NCI-H1417 treated with DMSO at 0.1 percent for 48 hours (cell line): ENCODE measurements around the gene TRIM44.

Experiments
- DNase-seq: peaks from one replicate; lab custom pipeline; 2025; lab: John Stamatoyannopoulos, UW

The TRIM44 gene

GRCh38 chr11:35662649-35663407 is at the start of gene TRIM44:
TSS of gene TRIM44 (plus strand) at chr11:35662775. CDS start at chr11:35663112, 337 bp downstream.
- peak; percentile 53 for DNase-seq

GRCh38 chr11:35614939-35615569 is 47.5 kb upstream of the TRIM44 start:
- DNase-seq: no peak

- peak; percentile 66 for DNase-seq
Observed at GRCh38 chr11:35615921-35616900, 46.4 kb upstream of the TRIM44 start.

GRCh38 chr11:35617316-35617686 is 45.3 kb upstream of the TRIM44 start:
- DNase-seq: no peak

GRCh38 chr11:35617687-35618496 is 44.7 kb upstream of the TRIM44 start, which contains the start of gene FJX1:
TSS of gene FJX1 (plus strand) at chr11:35618460. CDS start at chr11:35618637, 177 bp downstream.
- no peak for DNase-seq

- DNase-seq: no peak
Observed at GRCh38 chr11:35618497-35619115, 44.0 kb upstream of the TRIM44 start.

GRCh38 chr11:35619116-35619854 is 43.3 kb upstream of the TRIM44 start:
- no peak for DNase-seq

GRCh38 chr11:35619855-35620640 is 42.5 kb upstream of the TRIM44 start:
- DNase-seq: no peak

- no peak for DNase-seq
Observed at GRCh38 chr11:35620795-35621194, 41.8 kb upstream of the TRIM44 start.

GRCh38 chr11:35621620-35622019 is 41.0 kb upstream of the TRIM44 start:
- no peak for DNase-seq

- DNase-seq: no peak
Observed at GRCh38 chr11:35622070-35622469, 40.5 kb upstream of the TRIM44 start.

- DNase-seq: no peak
Observed at GRCh38 chr11:35623621-35624168, 38.9 kb upstream of the TRIM44 start.

GRCh38 chr11:35624316-35624715 is 38.3 kb upstream of the TRIM44 start:
- no peak for DNase-seq

GRCh38 chr11:35624781-35625180 is 37.8 kb upstream of the TRIM44 start:
- no peak for DNase-seq

GRCh38 chr11:35626501-35626900 is 36.1 kb upstream of the TRIM44 start:
- no peak for DNase-seq

- no peak for DNase-seq
Observed at GRCh38 chr11:35629511-35629910, 33.1 kb upstream of the TRIM44 start.

GRCh38 chr11:35629914-35630313 is 32.7 kb upstream of the TRIM44 start:
- DNase-seq: no peak

GRCh38 chr11:35631891-35632290 is 30.7 kb upstream of the TRIM44 start:
- no peak for DNase-seq

- no peak for DNase-seq
Observed at GRCh38 chr11:35632301-35632700, 30.3 kb upstream of the TRIM44 start.
